Colon (tissue), 2 donors: ENCODE data around the gene NELL1.

Experiments used
- FAIRE-seq: peaks from 2 replicates; lab custom pipeline; 2012; peaks lifted over from hg19 to GRCh38; lab: Jason Lieb, UNC
- donor health status: control.
- donor health status: control.

NELL1 gene

GRCh38 chr11:20874358-20874757 lies 205.0 kb downstream of the NELL1 start:
- no peak for FAIRE-seq

DNA sequence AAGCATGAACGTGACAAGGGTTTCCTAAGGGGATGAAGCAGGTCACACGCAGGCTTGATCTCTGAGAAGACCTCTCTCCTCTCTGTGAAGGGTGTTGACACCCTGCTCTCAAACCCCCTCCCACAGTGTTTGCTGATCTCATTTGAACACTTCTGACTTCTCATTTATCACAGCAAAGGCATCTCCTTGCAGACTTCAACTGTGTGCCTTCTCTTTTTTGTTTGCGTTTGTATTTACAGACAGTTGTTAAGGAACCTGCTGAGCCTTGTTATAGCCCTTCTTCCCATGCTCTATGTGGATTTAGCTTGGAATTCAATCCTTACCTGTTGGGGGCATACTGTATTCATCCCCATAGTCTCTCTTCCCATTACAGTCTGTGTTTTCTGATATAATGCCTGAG lies 206.5 kb downstream of the NELL1 start:
- FAIRE-seq = no peak

- no peak for FAIRE-seq
Observed at GRCh38 chr11:20876738-20877137, 207.4 kb downstream of the NELL1 start.

- FAIRE-seq = no peak
Observed at GRCh38 chr11:20880094-20880493, 210.7 kb downstream of the NELL1 start.

DNA sequence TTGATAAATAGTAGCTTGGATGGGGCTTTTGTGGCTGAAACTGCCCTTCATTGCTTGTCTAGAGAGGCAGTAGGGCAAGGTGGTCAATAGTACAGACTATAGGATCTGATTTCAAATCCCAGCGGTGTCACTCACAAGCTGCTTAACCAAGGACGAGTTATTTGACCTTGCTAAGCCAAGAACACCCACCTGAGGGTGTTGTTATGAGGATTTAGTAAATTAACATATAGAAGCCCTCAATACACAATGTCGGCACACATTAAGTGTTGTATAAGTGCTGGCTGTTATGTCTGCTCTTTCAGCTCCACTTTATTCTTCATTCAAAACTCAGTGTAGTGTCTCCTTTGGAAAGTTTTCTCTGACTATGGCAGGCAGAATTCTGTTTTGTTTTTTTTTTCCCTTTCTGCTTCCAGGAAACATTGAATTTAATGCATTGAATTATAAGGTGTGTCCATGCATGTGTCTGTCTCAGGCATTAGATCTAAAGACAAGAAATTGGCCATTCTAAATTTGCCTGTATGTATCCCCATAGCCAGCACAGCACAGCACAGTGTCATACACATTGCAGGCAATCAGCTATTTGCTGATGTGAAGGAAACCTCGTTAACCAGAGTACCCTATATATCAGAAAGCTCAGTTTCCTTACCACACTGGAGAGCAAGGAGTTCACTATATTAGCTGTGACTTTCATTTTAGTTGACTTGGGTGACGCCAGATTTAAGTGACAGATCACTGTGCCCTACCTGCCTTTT lies 212.1 kb downstream of the NELL1 start:
- no peak for FAIRE-seq

- no peak for FAIRE-seq
Observed at GRCh38 chr11:20887137-20887536, 217.8 kb downstream of the NELL1 start.

- FAIRE-seq = no peak
Observed at GRCh38 chr11:20894296-20894695, 224.9 kb downstream of the NELL1 start.

GRCh38 chr11:20909995-20910726 lies 240.8 kb downstream of the NELL1 start:
- FAIRE-seq = no peak

DNA sequence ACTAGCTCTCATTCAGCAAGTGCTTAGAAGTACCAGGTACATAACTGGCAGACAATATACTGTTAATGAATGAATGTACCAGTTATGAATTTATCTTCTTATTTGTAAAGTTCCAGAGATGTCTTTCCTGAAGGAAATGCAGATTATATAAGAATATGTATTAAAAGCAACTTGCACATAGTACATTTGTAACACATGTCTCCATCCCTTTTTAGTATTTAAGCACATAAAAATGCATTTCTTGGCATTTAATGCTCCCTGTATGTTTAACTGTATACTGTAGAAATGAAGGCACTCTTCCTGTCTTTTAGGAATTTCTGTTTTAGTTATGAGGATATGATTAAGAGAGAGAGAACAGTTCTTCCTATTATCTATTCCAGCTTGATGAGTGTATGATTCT lies 241.3 kb downstream of the NELL1 start:
- FAIRE-seq = no peak

- FAIRE-seq = no peak
Observed at GRCh38 chr11:20912065-20912821, 242.9 kb downstream of the NELL1 start.

DNA sequence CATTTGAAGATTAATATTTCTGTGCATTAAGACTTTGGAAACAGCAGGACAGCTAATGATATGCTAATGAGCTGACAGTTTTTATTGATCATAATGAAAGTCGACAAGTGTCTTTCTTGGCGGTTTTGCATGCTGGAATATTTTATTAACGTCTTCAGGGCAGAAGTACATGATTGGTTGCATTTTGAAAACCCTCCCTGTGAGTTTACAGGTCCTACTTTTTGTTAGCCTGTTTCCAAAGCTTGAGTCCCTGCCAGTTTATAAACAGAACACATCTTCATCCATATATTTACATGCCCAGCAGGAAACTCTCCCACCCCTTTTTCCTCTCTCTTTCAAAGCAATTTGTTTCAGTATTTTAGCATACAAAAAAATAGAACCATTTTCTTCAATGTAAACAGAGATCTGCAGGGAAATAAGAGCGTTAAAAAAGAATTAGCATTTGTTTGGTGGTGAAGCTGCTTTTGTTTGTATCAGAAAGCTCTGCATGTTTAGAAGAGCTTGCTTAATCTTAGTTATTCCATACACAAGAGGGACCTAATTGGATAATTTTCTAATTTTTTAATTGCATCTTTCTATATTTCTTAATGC lies 243.6 kb downstream of the NELL1 start:
- no peak for FAIRE-seq

- no peak for FAIRE-seq
Observed at GRCh38 chr11:20917306-20917705, 247.9 kb downstream of the NELL1 start.

GRCh38 chr11:20926799-20927540 lies 257.6 kb downstream of the NELL1 start:
- no peak for FAIRE-seq

DNA sequence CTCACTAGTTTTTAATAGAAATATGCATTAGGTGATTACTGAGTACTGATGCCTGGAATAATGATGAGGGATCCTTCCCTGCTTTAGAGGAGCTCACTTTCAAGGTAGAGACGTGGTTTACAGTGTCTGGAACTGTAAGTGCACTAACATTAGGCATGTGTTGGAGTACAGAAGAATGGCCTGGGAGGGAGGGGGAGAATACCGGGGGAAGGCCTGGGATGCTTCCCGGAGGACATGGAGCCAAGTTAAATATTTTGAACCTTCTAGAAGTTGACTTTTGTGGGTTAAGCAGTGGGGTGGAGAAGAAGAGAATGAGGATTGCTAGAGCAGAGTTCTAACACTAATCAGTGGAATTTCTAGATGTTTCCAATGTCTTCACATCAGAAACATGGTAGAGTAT lies 261.6 kb downstream of the NELL1 start:
- no peak for FAIRE-seq

- FAIRE-seq = no peak
Observed at GRCh38 chr11:20933086-20933485, 263.7 kb downstream of the NELL1 start.

DNA sequence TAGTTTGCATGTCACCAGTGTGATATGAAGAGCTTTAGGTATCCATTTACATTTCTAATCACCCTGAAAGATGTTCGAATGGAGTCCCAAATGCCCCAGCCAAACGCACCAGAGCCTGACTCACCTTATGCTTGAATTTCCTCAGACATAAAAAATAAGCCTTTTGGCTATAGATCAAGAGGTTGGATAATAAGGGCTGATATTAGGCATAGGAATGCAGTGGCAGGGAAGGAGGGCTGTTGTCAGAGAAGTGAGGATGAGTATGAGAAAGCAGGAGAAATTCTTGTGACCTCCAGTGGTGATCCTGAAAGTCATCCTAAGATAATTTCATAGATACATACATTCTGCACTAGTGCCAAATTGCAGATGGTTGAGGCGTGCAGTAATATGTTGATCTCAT lies 264.6 kb downstream of the NELL1 start:
- no peak for FAIRE-seq

DNA sequence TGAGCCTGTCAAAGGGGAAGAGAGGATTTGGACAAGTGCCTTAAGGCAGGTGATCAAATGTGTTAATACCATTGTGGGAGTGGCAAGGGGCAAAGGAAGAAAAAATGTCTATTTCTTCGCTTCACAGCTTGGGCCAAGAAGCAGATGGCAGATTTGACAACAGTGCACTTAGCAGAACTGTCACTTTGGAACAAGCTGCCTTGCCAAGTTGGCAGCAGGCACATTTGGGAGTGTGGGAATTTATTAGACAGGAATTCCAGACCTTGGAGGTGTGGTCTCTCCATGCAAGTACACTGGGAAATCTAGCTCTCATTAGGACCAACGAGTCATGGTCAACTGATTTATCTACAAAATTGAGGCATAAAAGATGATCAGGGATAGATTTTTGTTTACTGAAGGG lies 265.1 kb downstream of the NELL1 start:
- FAIRE-seq = no peak

DNA sequence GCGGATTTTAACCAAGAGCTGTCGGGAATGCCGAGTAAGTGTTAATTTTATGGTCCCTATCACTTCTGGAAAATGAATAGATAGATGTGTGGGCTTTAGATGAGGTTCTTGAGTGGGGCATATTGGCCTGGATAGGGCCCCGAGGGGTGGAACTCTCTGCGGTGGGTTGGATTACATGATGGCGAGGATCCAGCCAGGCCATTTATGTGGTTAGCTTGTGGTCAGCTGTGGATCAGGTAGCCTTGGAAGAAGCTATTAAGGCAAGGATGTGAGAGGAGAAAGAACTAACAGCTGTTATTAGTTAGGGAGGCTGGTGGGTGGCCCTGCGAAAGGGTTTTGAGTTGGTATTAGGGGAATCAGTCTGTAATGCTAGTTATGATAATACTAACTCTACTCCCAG lies 268.4 kb downstream of the NELL1 start:
- FAIRE-seq = no peak

DNA sequence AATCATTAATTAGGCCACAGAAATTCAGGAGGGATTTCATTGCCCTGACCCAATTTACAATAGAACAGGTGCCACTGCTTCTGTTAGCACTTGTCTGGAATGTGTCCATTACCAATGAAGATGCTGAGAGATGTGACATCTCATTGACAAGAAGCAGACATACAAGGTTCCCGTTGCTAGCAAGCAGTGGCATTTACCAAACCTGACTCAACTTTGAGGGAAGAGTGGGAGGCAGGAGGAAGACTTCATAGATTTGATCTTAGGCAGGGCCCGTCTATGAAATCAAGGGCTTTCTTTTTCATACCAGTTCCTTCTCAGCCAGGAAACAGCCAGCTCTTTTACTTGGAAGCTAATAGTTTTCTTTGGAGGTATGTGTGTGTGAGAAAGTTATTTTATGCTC lies 280.2 kb downstream of the NELL1 start:
- no peak for FAIRE-seq

- no peak for FAIRE-seq
Observed at GRCh38 chr11:20962581-20962980, 293.2 kb downstream of the NELL1 start.

- no peak for FAIRE-seq
Observed at GRCh38 chr11:20963596-20963995, 294.2 kb downstream of the NELL1 start.

DNA sequence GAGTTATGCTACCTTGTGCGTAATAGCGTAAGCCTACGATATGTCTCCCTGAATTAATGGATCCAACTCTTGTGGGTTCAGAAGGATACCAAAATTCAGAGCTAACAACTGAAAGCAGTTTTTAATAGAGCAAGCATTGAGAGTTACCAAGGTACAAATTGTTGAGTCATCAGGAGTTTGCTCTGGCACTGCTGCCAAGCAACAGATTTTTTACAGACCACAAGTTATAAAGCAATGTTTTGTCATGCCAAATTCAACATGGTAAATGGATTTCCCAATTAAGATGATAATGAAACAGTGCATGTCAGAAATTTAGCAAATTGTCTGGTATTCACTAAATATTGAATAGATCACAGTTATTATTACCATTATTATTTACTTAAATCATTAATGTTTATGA lies 295.6 kb downstream of the NELL1 start:
- FAIRE-seq = no peak
